ENCODE measurements around the gene RND3. TPM values are rescaled to one million over a fixed set of nuclear protein-coding genes. Genes with fewer than 3 reads are reported as not detected.

RND3 gene
- total RNA-seq, 4 donors from 2014 or later, result 2.1 to 14.9 (median 12.3) TPM

DNA sequence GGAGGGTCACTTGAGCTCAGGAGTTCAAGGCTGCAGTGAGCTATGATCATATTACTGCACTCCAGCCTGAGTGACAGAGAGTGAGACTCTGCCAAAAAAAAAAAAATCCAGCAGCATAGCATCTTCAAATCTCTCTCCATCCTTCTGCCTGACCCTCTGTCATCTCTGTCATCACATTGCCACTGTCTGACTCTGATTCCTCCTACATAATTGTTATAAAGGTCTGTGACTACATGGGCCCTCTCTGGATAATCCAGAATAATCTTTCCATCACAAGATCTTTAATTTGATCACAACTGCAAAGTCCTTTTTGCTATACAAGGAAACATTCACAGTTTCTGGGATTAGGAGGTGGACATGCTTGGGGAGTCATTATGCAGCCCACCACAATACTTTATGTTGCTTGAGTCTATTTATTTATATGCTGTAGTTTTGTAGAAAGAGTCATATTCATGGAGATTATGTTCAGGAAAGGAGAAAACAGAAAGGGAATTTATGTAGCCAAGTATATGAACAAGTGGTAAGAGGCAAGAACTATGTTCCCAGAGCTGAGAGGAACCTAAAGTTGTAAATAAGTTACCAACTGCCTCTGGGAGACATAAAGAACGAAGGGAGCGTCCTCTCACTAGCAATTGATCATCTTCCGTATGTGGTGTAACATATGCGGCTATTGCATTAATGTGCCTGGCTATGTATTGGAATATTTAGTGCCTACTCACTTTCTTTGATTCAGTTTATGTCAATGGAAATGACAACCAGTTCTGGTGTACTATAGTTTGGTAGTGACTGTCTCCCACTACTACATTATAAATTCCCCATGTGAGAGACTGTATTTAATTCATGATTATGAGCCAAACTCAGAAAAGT, 21.5 kb downstream of the RND3 start:
- intact Hi-C loops (cut with DNase I; ENCODE audit: low total_unique reads) (no loop called here), in situ Hi-C loops (cut with MboI; ENCODE audit: low sequenced_read_pairs in 4 of 4) (no loop called here)
- H3K4me1 ChIP-seq, result peaks cover 0 to 4% of the 10 kb centered on the region in 2 donors
- DNase-seq (no peak), ATAC-seq (no peak)
- H3K4me3 ChIP-seq, result no peak overlapping the region
- H3K27ac ChIP-seq, result no peak overlapping the region
- H3K9me3 ChIP-seq, result no peaks in the 10 kb centered on the region
- H3K36me3 ChIP-seq, result peaks cover 0 to 3% of the 10 kb centered on the region in 2 donors
- H3K27me3 ChIP-seq, result no peaks in the 10 kb centered on the region
- TF ChIP-seq, protein P1, sequence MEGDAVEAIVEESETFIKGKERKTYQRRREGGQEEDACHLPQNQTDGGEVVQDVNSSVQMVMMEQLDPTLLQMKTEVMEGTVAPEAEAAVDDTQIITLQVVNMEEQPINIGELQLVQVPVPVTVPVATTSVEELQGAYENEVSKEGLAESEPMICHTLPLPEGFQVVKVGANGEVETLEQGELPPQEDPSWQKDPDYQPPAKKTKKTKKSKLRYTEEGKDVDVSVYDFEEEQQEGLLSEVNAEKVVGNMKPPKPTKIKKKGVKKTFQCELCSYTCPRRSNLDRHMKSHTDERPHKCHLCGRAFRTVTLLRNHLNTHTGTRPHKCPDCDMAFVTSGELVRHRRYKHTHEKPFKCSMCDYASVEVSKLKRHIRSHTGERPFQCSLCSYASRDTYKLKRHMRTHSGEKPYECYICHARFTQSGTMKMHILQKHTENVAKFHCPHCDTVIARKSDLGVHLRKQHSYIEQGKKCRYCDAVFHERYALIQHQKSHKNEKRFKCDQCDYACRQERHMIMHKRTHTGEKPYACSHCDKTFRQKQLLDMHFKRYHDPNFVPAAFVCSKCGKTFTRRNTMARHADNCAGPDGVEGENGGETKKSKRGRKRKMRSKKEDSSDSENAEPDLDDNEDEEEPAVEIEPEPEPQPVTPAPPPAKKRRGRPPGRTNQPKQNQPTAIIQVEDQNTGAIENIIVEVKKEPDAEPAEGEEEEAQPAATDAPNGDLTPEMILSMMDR (IDR thresholded peaks at IDR 0.05 in 4 of 5, conservative IDR thresholded peaks at IDR 0.05 in 1 of 5), result no peak
- TF ChIP-seq POLR2A (IDR thresholded peaks at IDR 0.05), result no peak

DNA sequence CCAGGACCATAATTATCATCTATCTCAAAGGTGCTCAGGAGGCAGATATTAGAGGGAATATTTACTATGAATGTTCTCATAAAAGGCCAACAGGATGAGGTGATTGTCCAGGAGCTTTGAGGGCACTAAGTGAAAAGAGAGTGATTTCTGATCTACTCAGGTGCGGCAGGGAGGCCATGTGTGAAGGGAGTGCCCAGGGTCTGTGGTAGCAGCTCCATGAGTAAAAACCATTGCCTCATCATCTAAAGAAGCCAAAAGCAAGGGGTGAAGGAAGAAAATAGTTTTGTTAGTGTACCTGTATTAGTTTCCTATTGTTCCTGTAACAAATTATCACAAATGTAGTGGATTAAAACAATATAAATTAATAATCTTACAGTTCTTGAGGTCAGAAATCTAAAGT, 22.5 kb downstream of the RND3 start:
- intact Hi-C loops (cut with DNase I; ENCODE audit: low total_unique reads) (no loop called here), in situ Hi-C loops (cut with MboI; ENCODE audit: low sequenced_read_pairs in 4 of 4) (no loop called here)
- no peaks in the 10 kb centered on the region for H3K27me3 ChIP-seq
- H3K9me3 ChIP-seq, result no peaks in the 10 kb centered on the region
- H3K4me1 ChIP-seq, result peaks cover 0 to 3% of the 10 kb centered on the region in 2 donors
- DNase-seq (no peak), ATAC-seq (no peak)
- H3K36me3 ChIP-seq, result no peaks in the 10 kb centered on the region
- TF ChIP-seq, protein P1 (IDR thresholded peaks at IDR 0.05 in 4 of 5, conservative IDR thresholded peaks at IDR 0.05 in 1 of 5), result no peak
- TF ChIP-seq POLR2A (IDR thresholded peaks at IDR 0.05), result no peak
- H3K27ac ChIP-seq, result no peak overlapping the region
- H3K4me3 ChIP-seq, result no peak overlapping the region

DNA sequence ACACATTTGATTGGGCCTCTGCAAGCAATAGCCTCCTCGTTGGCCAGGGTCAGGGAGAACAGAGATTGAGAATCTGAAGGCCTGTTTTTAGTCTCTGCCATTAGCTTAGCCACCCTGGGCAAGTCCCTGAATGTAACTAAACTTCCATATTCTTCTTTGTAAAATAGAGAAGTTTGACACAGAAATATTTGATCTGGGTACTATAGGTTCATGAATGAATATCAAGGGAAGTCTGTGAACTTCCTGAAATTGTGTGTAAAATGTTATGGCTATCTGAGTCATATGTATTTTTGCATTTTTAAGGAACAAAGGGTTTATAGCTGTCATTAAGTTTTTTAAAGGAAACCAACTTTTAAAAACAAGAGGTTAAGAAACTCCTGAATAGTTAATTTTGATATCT, 23.2 kb downstream of the RND3 start:
- Histone ChIP-seq H3K4me1 (no peaks in the 10 kb centered on the region), H3K36me3 (no peaks in the 10 kb centered on the region), H3K4me3 (no peak overlapping the region), H3K27me3 (no peaks in the 10 kb centered on the region), H3K9me3 (no peaks in the 10 kb centered on the region), H3K27ac (no peak overlapping the region)
- in situ Hi-C loops (cut with MboI; ENCODE audit: low sequenced_read_pairs in 4 of 4), result no loop called here
- intact Hi-C loops (cut with DNase I; ENCODE audit: low total_unique reads), result no loop called here
- no peak for DNase-seq
- no peak for ATAC-seq
- TF ChIP-seq, protein P1 (IDR thresholded peaks at IDR 0.05 in 4 of 5, conservative IDR thresholded peaks at IDR 0.05 in 1 of 5), result no peak
- TF ChIP-seq POLR2A (IDR thresholded peaks at IDR 0.05), result no peak

DNA sequence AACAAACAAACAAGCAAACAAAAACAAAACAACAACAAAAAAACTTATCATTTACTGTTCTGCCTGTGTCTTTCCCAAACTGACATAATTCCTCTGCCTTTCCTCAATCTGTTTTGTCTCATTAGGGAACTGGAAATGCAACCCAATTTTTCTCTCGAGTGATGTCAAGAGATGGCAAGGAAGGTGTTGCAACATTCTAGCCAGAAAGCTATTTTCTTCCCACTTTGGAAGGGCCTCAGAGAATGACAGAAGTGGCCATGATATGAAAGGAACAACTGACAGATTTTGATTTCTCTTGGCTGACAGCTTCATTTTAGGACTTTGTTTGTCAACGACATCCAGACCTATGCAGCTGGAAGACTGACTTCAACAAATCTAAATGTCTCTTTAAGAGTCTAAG, 24.7 kb downstream of the RND3 start:
- in situ Hi-C loops (cut with MboI; ENCODE audit: low sequenced_read_pairs in 4 of 4), result no loop called here
- Histone ChIP-seq H3K27me3 (no peaks in the 10 kb centered on the region), H3K27ac (no peak overlapping the region), H3K36me3 (no peaks in the 10 kb centered on the region), H3K4me3 (no peak overlapping the region), H3K4me1 (no peaks in the 10 kb centered on the region), H3K9me3 (no peaks in the 10 kb centered on the region)
- intact Hi-C loops (cut with DNase I; ENCODE audit: low total_unique reads), result no loop called here
- no peak for DNase-seq
- ATAC-seq, result no peak
- TF ChIP-seq, protein P1 (IDR thresholded peaks at IDR 0.05 in 4 of 5, conservative IDR thresholded peaks at IDR 0.05 in 1 of 5), result no peak

All from gastrocnemius medialis (tissue), 4 donors.